M059J (cell line): ENCODE data around the gene NECTIN2. TPM values are rescaled to one million over a fixed set of nuclear protein-coding genes. Genes with fewer than 3 reads are reported as not detected.

ENCODE experiments used
- DNase-seq: peaks from one replicate; pipeline ENCODE4 v3.0.0-alpha.2; 2012; ENCODE audit warnings: low read depth
- total RNA-seq: library from RNA; depleted of rRNA; stranded (reverse); fragments of >200 nt; shearing (Covaris generic); gene quantifications from 2 replicates; pipeline ENCODE4 v1.2.3, GENCODE V29; 2014; rRNA removed

Gene NECTIN2
- 136 and 161 TPM in 2 replicates for total RNA-seq

DNA sequence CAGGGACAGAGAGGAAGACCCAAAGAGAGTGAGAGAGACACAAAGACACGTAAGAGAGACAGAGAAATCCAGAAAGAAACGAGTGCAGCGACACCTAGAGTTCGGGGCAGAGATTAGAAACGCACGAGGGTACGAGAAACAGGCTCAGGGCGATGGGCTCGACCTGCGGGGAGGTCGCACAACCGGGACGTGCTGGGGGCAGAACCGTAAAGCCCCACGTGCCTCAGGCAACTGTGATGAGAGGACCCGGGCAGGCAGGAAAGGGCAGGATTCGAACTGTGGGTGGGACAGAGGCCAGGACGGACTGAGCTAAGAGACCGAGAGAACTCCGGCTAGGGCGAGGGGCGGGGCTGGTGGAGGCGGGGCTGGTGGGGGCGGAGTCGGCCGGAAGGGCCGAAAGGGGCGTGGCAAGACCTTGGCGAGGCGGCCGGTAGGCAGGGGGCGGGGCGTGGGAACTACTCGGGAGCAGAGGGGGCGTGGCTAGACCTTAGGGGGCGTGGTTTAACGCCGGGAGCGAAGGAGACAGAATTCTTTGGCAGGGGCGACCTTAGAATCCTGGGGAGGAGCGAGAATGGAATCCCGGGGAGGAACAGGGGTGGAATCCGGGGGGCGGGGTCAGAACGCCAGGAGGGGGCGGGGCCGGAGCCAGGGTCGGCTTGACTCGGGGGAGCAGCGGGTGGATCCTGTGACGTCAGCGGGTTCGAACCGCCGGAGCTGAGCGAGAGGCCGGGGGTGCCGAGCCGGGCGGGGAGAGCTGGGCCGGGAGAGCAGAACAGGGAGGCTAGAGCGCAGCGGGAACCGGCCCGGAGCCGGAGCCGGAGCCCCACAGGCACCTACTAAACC is at the start of gene NECTIN2:
TSS of gene NECTIN2 (plus strand) at position 686 of the 843 bp plus-strand sequence. CDS start 229 bp downstream, outside the sequence.
- peak; percentile 97 for DNase-seq

- DNase-seq = peak; percentile 53
Observed at GRCh38 chr19:44796701-44797115, 49.4 kb upstream of the NECTIN2 start.

DNA sequence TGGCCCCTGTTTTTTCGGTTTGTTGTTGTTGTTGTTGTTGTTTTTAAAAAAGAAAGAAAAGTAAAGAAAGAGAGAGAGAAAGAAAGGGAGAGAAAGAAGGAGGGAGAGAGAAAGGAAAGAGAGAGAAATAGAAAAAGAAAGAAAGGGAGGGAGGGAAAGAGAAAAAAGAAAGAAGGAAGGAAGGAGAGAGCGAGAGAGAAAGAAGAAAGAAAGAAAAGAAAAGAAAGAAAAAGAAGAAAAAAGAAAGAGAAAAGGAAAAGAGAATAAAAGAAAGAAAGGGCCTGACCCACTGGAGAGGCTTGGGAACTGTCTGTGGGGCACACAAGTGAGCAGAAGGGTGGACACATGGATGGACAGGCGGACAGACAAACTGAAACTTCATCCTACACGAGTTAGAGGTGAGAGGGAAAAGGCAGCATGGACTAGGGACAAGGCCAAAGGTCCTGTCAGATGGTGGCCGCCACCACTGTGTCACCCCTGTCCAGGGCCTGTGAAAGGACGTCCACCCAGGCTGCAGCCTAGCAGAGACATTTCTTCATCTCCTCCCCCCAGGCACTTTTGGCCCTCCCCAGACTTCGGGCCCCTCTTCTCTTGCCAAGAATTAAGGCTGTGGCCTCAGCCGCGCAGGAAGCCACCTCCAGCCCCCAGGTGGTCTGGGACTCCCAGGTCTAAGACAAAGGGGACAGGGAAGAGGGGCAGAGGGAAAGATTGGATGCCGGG is 46.3 kb upstream of the NECTIN2 start:
- DNase-seq = no peak

DNA sequence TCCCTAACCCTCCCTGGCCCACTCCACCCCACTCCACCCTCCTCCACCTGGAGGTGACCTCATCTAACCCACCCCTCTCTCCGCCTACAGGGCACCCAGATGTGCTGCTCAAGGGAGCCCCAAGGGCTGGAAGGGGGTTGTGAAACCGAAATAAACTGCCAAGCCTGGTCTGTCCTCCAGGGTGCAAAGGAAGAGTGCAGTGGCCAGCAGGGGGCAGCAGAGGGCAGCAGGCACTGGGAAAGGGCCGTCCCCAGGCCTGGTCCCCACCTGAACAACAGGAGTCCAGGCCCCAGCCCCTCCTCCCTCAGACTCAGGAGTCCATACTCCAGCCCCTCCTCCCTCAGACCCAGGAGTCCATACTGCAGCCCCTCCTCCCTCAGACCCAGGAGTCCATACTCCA is 45.6 kb upstream of the NECTIN2 start:
- peak; percentile 75 for DNase-seq

DNA sequence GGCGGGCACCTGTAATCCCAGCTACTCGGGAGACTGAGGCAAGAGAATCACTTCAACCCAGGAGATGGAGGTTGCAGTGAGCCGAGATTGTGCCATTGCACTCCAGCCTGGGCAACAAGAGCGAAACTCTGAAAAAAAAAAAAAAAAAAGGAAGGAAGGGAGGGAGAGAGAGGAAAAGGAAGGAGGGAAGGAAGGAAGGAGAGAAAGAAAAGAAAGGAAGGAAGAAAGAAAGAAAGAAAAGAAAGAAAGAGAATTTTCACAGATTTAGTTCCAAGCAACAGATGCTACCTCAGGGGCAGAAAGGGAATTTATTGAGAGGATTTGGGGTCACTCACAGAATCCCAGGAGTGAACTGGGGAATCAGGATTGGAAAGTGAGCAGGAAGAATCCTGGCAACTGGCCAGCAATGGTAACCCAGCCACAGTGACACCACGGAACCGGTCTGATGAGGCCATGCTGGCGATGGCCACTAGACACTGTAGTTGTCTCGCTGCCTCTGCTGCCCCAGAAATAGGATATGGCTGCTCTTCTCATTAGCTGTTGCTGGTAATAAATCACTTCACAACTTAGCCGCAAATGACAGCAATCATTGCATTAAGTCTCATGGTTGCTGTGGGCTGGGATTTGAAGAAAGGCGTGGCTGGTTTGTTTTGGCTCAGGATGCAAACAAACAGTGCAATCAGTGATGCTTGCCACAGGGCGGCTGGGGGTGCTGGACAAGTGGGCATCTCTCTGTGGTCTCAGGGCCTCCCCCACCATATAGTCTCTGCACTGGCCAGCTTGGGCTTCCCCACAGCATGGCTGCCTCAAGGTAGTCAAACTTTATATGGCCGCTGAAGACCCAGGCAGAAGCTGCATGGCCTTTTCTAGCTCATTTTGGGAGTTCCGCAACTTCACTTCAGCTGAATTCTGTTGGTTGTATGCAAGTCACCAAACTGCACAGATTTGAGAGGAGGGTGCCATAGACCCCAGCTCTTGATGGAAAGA is 42.4 kb upstream of the NECTIN2 start:
- DNase-seq = no peak

- DNase-seq = no peak
Observed at GRCh38 chr19:44806291-44806690, 39.8 kb upstream of the NECTIN2 start.

DNA sequence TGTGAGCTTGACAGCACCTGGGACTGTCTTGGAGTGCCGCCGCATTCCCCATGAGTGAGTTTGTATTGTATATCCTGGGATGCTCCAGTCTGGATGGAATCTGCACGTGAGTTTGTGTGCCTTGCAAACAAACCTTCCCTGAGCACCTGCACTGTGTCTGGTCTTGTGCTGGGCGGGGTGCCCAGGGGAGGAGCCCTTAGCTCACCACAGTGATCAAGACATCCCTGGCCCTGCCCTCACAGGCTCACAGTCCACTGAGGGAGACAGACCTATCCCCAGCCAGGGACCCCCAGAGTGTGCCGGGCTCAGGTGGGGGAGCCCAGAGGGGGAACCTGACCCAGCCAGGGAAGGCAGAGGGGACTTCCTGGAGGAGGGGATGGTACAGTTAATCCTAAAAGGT is 38.9 kb upstream of the NECTIN2 start:
- peak; percentile 29 for DNase-seq

DNA sequence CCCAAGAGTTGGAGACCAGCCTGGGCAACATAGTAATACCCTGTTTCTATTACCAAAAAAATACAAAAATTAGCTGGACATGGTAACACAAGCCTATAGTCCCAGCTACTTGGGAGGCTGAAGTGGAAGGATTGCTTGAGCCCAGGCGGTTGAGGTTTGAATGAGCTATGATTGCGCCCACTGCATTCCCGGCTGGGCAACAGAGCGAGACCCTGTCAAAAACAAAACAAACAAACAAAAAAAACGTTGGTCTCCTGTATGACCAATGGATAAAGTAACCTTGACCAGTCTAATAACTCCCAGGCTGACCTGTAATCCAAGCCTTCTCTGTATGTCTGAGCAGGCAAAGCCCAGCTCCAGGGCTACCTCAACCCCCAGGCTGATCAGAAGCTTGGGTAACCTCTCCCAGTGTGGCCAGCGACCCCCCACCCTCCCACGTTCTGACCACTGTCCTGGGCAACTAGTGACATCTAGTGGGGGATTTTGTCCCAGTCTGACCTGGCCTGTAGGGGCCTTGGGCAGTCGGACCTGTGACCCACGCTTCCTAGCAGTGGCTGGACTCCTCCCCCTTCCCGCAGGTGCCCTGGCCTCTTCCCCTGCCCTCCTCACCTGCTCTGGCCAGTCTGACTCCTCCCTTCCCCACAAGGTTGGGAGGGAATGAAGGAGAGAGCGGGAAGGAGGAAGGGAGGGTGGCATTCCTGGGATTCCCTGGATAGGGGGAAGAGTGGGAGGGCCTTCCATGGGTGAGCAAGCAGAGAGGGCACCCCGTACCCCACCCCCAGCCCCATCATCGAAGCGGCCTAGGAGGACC is 38.2 kb upstream of the NECTIN2 start:
- peak; percentile 67 for DNase-seq

GRCh38 chr19:44808463-44809371 is 37.4 kb upstream of the NECTIN2 start, which contains the start of gene BCAM:
Gene BCAM (plus strand): TSS chr19:44809103. CDS start chr19:44809125, 22 bp downstream.
- DNase-seq = peak; percentile 70

DNA sequence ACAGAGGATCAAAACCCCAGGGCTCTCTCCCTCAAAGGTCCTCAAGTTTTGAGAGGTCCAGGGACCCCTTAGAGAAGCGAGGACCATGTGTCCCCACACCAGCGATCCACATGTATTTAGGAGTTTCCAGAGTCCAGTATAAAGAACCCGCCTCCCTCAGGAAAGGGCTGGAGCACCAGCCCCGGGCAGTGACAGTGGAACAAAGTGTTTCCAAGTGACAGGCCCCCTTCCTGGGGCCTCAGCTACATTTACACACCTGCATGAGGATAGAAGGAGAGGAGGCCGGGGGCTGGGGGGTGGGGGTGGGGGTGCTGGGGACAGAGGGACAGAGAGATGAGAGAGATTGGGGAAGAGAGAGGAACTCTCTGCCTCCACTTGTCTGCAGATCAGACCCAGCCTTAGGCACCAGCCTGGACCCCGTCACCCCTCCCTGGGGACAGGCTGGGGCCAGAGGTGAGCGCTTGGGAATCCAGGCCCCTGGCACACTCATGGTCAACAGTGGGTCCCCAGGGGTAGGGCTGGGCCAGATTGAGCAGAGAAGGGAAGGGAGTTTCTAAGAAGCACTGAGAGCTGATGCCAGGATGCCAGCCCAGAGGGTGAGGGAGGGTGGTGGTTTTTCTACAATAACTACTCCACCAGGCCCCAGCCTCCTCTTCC is 36.4 kb upstream of the NECTIN2 start:
- DNase-seq = no peak

GRCh38 chr19:44810234-44811121 is 35.6 kb upstream of the NECTIN2 start:
- no peak for DNase-seq

GRCh38 chr19:44811122-44811419 is 35.0 kb upstream of the NECTIN2 start:
- no peak for DNase-seq

DNA sequence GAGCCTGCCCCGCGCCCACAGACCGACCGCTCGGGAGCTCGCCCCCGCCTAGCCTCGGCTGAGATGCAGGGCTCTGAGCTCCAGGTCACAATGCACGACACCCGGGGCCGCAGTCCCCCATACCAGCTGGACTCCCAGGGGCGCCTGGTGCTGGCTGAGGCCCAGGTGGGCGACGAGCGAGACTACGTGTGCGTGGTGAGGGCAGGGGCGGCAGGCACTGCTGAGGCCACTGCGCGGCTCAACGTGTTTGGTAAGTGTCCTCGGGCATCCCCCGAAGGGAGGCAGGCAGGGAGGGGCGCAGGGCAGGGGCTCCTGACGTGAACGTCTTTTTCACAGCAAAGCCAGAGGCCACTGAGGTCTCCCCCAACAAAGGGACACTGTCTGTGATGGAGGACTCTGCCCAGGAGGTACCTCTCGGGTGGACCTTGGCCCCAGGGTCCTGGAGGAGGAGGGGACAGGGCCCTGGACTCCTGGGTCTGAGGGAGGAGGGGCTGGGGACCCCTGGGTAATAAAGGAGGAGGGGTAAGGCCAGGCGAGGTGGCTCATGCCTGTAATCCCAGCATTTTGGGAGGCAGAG is 33.9 kb upstream of the NECTIN2 start:
- DNase-seq = no peak

- DNase-seq = no peak
Observed at GRCh38 chr19:44813070-44813840, 32.8 kb upstream of the NECTIN2 start.

DNA sequence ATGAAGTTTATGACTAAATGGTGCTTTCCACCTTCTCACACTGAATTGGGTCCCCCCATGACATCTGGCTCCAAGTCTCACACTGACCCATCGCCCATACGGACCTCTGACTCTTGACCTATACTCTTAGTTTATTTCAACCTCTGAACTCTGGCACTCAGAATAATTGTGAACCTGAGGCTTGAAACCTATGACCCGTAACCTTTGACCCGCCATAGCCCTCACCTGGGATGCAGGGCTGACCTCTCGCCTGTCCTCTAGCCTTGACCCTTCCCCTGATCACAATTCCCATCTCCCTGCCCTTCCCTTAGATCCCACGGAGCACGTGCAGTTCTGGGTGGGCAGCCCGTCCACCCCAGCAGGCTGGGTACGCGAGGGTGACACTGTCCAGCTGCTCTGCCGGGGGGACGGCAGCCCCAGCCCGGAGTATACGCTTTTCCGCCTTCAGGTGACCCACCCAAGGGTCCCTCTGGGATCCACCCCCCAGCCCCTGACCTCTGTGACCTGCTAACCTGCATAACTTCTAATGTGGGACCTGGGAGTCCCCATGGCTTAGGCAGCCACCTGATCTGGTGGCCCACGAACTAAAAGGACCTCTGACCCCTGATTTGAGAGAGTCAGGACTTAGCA is 32.1 kb upstream of the NECTIN2 start:
- no peak for DNase-seq

DNA sequence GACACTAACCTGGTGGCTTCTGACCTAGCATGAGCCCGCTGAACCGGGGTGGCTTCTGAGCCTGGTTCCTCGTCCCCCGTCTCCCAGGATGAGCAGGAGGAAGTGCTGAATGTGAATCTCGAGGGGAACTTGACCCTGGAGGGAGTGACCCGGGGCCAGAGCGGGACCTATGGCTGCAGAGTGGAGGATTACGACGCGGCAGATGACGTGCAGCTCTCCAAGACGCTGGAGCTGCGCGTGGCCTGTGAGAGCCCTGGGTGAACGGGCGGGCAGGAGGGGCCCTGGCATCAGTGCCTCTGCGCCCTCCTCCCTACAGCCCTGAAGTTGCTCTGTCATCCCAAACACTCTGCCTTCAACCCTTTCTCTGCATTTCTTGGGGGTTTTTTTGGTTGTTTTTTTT is 31.6 kb upstream of the NECTIN2 start:
- DNase-seq = no peak

- no peak for DNase-seq
Observed at GRCh38 chr19:44816301-44816700, 29.8 kb upstream of the NECTIN2 start.
